ENCODE measurements around the gene MTMR4. TPM values are rescaled to one million over a fixed set of nuclear protein-coding genes. Genes with fewer than 3 reads are reported as not detected.
"Not testable (repeated sequence)": the region's sequence is repeated elsewhere in the genome, so short reads cannot be mapped to it uniquely, and the experiment has no call there.

The MTMR4 gene
- total RNA-seq, 1 donor from 2014 or later, result 29.5 TPM

- peak; percentile 40 for DNase-seq
Measured at GRCh38 chr17:58525239-58525638, 10.8 kb upstream of the MTMR4 start.

DNA sequence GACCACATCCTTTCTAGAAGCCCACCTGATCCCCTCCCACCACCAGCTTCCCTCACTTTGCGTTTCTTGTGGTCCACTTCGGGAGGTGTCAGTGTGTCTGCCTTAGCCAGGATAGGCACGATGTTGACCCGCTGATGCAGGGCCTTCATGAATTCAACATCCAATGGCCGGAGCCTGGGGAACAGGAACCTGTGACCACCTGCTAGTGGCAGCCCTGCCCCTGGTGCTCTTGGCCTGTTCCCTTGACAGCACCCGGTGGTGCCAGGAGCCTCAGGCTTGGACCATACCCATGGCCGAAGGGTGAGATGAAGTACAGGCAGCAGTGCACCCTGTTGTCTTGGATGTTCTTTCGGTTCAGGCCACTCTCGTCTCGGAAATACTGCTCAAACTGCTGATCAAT is 7.2 kb upstream of the MTMR4 start:
- no peak for DNase-seq

GRCh38 chr17:58520843-58521430 is 6.5 kb upstream of the MTMR4 start:
- no peak for DNase-seq

- peak; percentile 100 for DNase-seq
Measured at GRCh38 chr17:58517928-58518609, 3.6 kb upstream of the MTMR4 start.

GRCh38 chr17:58517378-58517927 is 3.0 kb upstream of the MTMR4 start:
- no peak for DNase-seq

- no peak for DNase-seq
Measured at GRCh38 chr17:58516644-58517377, 2.4 kb upstream of the MTMR4 start.

DNA sequence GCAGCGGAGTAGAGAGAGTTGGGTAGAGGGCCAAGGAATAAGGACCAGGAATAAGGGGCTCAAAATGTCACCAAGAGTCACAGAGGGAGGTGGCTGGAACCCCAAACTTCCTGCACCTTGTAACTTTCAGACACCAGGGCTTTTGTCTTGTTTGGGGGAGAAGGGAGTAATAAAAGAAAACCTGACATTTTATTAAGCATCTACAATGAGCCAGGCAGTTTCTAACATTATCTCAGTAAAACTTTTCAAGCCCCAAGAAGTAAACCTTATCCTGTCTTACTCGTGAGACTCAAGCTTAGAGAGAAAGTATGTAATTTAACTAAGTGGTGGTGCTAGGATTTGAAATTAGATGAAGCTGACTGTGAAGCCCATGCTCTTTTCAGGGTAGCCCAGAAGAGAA is 848 bp upstream of the MTMR4 start:
- DNase-seq, result no peak

- DNase-seq, result no peak
Measured at GRCh38 chr17:58514770-58515157, 326 bp upstream of the MTMR4 start.

DNA sequence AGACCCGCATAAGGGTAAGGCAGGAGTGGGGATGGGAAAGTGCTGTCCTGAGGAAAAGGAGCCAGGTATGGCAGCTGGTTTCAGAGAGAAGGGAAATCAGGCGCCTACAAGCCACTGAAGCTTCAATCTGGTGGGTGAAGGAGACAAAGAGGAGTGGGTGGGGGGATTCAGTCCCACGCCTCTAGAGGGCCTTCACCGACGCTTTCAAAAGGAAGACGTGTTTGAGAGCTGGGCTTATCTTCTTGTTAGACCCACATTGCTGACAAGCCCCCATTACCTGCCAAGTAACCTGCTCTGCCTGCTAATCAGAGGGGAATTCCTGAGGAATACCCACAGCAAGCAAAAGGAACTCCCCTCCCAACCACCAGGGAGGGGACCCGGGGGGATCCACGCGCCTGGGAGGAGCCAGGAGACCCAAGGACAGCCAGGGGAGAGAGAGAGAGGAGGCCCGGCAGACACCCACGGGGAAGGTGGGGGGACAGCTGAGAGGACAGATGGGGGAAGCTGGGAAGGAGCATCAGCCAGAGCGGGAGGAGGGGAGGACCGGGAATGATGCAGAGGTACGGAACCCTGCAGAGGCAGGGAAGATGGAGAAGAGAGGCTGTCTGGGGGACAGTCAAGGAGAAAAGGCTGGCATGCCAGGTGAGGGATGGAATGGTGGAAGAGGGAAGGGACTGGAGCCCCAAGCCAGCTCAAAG is 1.0 kb downstream of the MTMR4 start:
- no peak for DNase-seq

GRCh38 chr17:58510075-58510474 is 4.4 kb downstream of the MTMR4 start:
- DNase-seq, result no peak

- DNase-seq, result no peak
Measured at GRCh38 chr17:58508341-58509067, 5.9 kb downstream of the MTMR4 start.

GRCh38 chr17:58507123-58507634 is 7.3 kb downstream of the MTMR4 start:
- no peak for DNase-seq

DNA sequence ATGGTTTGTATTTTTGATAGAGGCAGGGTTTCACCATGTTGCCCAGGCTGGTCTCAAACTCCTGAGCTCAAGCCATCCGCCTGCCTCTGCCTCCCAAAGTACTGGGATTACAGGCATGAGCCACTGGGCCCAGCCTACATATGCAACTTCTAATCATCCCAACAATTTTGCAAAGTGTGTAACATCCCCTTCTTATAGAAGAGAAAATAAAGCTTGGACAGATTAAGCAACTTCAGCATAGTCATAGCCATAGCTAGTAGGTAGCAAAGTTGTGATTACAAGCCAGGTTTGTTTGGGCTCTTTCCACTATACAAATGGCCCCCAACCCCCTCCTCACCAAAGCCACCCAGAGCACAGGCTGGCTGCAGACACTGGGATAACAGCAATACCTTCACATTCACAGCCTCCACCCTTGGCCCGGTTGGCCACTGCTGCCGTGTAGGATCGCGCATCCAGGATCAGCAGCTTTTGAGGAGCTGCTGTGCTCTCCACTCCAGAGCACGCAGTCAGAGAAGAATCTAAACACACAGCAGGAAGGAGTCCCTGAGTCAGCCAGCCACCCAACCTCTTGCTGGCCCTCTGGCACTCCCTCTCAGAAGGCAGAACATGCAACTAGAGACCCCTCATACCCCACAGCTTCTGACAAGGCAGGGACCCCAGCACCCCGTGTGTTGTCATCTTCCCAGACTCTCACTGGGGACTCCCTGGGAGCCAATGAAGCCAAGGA is 7.9 kb downstream of the MTMR4 start:
- no peak for DNase-seq

DNA sequence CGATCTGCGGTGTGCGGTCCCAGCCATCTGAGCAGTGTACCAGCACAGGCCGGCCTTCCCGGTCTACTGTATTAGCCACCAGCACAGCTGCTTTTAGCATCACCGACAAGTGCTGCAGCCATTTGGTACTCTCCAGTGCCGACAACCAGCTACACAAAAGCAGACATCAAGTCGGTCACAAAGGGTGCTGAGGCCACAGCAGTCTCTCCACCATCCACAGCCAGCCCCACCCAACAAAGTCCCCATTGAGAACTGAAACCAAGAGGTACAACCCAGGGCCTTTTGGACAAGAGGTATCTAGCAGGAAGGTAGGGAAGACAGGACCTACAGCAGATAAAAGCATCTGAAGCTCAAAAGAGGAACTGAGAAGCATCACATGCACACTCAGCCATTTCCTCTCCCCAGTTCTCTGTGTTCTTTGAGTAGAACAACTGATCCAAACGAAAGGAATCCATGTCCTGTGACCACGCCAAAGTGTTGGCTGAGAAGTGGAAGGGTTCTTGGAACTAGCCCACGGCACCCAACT is 9.5 kb downstream of the MTMR4 start:
- no peak for DNase-seq

DNA sequence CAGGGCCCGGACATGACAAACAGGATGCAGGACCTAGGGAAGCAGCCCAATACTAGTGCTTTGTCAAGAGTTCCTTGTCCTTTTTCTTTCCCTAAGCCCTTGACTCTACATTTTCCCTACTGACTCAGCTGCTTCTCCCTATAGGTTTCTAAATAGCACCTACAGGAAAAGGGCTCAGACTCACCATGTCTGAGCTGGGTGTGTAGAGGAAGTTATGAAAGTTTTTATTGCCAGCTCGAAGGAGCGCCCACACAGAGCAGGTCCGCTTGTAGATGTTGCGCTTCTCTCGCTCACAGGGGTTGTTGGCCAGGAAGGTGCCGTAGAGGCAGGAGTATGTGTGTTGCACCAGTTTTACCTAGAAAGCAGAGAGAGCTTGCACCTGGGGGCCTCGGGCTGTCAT is 10.6 kb downstream of the MTMR4 start:
- no peak for DNase-seq

GRCh38 chr17:58503134-58503533 is 11.3 kb downstream of the MTMR4 start:
- not testable (repeated sequence) for DNase-seq

- no peak for DNase-seq
Measured at GRCh38 chr17:58501451-58501850, 13.0 kb downstream of the MTMR4 start.

GRCh38 chr17:58498177-58498828 is 16.1 kb downstream of the MTMR4 start:
- DNase-seq, result no peak

DNA sequence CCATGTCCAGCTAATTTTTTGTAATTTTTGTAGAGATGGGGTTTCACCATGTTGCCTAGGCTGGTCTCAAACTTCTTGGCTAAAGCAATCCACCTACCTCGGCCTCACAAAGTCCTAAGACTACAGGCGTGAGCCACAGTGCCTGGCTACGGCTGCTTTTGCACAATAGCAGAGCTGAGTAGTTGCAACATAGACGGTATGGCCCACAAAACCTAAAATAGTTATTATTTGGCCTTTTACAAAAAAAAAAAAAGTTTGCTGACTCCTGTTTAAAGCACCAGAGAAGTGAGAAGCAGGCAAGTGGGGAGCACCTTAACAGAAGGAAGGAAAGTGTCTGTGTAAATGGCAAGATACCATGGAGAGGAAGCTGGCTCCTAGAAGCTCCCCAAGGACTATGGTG is 20.9 kb downstream of the MTMR4 start:
- DNase-seq, result no peak
